Stimulated activated CD4-positive, alpha-beta T cell treated with anti-CD3 and anti-CD28 coated beads, Interleukin-2, amount 100 ng/mL, for 24 hours (primary cell): ENCODE measurements around the gene CCDC137.
"Not testable (repeated sequence)": the region's sequence is repeated elsewhere in the genome, so short reads cannot be mapped to it uniquely, and the experiment has no call there.

Experiments used
- DNase-seq, 2 donors: peaks; one replicate each; pipeline ENCODE4 v3.0.0-alpha.2; 2020

The CCDC137 gene

DNA sequence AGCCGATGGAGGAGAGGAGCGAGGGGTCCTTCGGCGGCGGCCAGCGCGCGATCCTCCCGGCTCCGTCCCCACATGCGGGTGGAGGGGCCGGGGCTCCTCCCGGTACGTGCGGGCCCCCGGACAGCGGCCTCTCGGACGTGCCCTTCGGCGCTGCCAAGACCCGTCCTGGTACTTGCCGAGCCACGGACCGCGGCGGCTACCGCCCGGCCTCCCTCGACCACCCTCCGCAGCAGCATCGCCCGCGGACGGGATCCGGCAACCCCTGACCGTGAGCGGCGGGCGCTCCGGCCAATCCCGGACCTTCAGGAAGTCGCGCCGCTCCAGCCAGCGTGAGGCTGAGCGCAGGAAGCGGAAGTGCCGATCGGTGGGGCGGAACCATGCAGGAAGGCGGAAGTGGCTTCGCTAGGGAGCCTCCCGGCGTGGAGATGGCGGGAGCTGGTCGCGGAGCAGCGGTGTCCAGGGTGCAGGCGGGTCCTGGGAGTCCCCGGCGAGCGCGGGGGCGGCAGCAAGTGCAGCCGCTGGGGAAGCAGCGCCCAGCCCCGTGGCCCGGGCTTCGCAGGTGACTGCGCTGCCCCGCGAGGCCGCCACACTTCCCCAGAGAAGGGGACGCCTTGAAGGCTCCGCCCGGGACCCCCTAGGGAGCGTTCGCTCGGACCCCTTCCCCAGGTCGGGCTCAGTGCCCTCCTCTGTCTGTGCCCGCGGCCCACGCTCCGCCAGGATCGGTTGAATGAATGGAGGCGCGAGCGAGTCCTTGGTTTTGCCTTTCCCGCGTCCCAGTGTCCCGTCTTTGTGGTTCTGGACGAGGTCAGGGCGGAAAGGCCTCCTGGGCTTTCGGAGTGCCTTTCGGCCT, at the start of gene CCDC137, which contains the start of gene OXLD1:
Gene CCDC137, plus strand, starts transcription at position 396 of the 850 bp plus-strand sequence. Its CDS starts 30 bp downstream, at position 426.
Gene OXLD1, minus strand, starts transcription at position 264 of the 850 bp plus-strand sequence. Its CDS starts 28 bp downstream, at position 236.
- peak; percentile 93 to 95 for DNase-seq

GRCh38 chr17:81616877-81617276, 49.7 kb upstream of the CCDC137 start:
- no peak for DNase-seq

GRCh38 chr17:81618307-81618706, 48.2 kb upstream of the CCDC137 start:
- not testable (repeated sequence) for DNase-seq

DNA sequence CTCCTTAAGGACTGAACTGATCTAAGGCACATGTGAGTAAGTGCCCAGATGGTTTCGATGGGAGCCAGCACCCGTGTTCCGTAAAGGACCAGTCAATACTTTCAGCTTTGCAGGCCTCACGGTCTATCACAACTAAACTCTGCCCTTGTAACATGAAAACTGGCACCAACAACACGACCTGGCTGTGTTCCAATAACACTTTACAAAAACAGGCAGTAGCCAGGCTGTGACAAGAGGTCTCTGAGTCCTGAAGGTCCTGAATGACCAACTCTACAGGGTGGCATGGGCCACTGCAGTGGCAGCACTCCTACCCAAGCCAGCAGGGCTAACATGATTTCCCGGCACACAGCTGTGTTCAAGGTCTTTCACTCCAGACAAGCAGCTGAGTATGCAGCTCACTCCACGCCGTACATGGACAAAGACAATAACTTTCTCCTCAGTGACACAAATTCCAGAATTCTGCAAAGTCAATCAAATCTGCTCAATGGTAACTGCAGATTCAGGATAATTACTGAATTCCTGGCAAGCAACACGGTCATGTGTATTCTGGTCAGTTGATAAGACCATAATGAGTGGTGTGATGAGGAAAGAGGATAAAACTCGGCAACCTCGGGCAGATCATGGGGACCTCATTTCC, 44.9 kb upstream of the CCDC137 start:
- no peak for DNase-seq

- no peak for DNase-seq
Measured at GRCh38 chr17:81630274-81630673, 36.3 kb upstream of the CCDC137 start.

DNA sequence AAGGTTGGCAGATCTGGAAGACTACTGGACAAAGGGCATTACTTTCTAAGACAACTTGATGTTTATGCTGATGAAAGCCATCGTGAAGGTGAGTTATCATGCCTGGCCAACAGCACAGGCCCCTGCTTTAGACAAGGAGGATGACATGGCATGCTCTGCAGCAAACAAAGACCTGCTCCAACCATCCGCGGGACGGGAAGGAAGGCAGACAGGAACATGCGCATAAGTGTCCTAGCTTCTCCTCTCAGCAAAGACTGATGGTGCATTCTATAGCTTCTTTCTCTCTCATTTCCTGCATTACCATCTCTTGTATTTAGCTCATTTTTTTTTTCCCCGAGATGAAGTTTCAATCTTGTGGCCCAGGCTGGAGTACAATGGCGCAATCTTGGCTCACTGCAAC, 35.1 kb upstream of the CCDC137 start:
- DNase-seq = no peak

- no peak for DNase-seq
Measured at GRCh38 chr17:81635431-81635830, 31.1 kb upstream of the CCDC137 start.

DNA sequence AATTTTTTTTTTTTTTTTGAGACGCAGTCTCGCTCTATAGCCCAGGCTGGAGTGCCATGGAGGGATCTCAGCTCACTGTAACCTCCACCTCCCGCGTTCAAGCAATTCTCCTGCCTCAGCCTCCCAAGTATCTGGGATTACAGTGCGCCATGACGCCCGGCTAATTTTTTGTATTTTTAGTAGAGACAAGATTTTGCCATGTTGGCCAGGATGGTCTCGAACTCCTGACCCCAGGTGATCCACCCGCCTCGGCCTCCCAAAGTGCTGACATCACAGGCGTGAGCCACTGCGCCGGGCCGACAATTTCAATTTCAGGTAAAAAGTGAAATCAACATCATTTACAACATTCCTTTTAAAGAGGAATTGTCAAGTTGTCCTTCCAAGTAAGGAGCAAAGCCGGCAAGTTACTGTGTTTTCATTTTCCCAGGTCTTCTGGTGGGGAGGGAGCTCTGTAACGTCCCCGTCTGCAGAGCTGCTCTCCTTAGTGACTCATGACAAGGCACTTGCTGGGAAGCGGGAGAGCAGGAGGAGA, 30.5 kb upstream of the CCDC137 start:
- DNase-seq = no peak

DNA sequence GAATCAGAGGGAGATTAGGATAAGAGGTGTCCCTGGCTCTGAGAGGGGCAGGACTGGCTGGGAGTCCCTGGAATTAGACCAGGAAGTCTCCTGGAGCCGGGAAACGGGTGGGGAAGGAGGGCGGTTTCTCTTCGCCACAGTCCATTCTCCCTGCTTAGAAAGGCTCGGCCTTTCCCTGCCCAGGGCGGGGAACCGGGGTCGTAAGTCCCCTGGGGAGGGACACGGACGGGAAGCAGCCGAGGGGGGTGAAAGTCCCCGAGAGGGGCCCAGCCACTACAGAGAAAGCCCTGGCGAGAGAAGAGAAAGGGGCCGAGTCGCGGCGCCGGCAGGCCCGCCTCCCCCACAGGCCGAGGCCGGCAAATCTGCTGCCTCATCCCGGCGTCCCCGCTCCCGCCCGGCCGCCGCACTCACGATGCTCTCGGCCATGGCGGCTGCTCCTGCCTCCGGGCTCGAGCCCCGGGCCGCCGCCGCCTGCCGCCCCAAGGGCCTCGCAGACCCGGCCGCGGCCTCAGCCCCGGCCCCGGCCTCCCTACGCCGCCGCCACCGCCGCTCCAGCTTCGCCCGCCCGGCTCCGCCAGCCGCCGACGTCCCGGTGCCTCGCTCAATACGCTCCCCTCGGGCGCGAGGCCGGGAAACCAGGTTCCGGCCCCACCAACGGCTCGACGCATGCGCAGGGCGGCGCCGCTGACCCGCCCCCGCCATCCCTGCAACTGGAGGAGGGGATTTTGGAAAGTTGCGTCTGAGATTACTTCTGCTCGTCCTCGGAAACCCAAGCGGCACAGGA, 29.8 kb upstream of the CCDC137 start, which contains the start of the genes NPLOC4 and TSPAN10:
Gene NPLOC4, minus strand, starts transcription at position 608 of the 784 bp plus-strand sequence. Its CDS starts 182 bp downstream, at position 426.
Gene TSPAN10, plus strand, starts transcription at position 692 of the 784 bp plus-strand sequence. CDS start 5,217 bp downstream, outside the sequence.
- DNase-seq = peak; percentile 87 to 89

- DNase-seq = no peak
Measured at GRCh38 chr17:81638683-81639082, 27.9 kb upstream of the CCDC137 start.

GRCh38 chr17:81640011-81640410, 26.5 kb upstream of the CCDC137 start:
- DNase-seq = no peak

GRCh38 chr17:81641825-81642489, 24.6 kb upstream of the CCDC137 start:
- no peak for DNase-seq

- no peak for DNase-seq
Measured at GRCh38 chr17:81644496-81644895, 22.0 kb upstream of the CCDC137 start.

DNA sequence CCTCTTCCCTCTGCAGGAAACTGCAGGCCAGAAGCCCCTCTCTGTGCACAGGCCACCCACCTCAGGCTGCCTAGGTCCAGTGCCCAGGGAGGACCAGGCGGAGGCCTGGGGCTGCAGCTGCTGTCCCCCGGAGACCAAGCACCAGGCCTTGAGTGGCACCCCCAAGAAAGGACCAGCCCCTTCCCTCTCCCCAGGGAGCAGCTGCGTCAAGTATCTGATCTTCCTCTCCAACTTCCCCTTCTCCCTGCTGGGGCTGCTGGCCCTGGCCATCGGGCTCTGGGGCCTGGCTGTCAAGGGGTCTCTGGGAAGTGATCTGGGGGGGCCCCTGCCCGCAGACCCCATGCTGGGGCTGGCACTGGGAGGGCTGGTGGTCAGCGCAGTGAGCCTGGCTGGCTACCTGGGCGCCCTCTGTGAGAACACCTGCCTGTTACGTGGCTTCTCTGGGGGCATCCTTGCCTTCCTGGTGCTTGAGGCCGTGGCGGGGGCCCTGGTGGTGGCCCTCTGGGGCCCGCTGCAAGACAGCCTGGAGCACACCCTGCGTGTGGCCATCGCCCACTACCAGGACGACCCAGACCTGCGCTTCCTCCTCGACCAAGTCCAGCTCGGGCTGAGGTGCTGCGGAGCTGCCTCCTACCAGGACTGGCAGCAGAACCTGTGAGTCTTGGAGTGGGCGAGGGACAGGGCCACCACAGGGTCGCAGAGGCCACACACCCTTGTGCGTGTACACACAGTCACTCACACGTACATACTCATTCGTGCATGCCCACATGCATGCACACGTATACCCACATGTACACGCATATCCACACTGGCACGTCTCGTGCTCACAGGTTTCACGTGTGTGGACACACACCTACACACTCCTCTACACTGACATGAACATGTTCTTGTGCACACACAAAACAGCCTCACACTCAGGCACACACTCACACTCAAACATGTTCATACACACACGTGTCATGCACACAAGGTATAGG, 21.3 kb upstream of the CCDC137 start:
- no peak for DNase-seq

DNA sequence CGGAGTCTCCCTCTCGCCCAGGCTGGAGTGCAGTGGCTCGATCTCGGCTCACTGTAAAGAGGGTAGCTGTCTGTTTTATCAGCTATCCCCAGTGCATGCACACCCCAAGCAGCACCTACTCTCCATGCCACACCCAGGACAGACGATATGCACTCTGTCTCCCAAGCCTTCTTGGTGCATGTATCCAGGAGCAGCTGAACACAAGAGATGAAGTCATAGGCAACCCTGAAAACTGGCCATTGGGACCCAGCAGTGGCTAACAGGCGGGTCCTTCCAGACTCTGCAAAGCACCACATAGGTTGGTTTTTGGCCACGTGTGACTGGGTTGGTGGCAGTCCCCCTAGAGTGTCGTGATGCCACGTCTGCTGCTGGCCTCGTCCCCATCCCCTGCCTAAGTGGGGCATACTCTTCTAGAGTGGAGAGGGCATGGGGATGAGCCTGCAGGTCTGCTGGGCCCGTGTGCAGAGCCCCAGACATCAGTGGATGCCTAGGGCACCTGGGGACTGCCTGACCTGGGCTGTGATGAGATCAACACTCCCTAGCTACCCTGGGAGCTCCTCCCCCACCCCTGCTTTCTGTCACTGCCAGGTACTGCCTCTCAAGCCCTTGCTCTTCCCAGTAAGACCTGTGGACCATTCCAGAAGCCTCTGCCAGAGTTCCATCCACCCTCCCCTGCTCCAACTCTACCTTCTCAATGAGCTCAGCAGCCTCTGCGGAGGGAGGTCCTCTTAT, 19.5 kb upstream of the CCDC137 start:
- DNase-seq = no peak

GRCh38 chr17:81647640-81648012, 18.9 kb upstream of the CCDC137 start:
- no peak for DNase-seq

GRCh38 chr17:81648013-81648706, 18.4 kb upstream of the CCDC137 start:
- no peak for DNase-seq

GRCh38 chr17:81648707-81649085, 17.8 kb upstream of the CCDC137 start:
- DNase-seq = no peak

- no peak for DNase-seq
Measured at GRCh38 chr17:81650951-81651350, 15.6 kb upstream of the CCDC137 start.

- DNase-seq = no peak
Measured at GRCh38 chr17:81651692-81652091, 14.8 kb upstream of the CCDC137 start.
